Mucosa of descending colon (tissue), 3 donors: Measurements from ENCODE around the gene ZSCAN21. TPM values are rescaled to one million over a fixed set of nuclear protein-coding genes. Genes with fewer than 3 reads are reported as not detected.
A peak's percentile ranks its signal among the peaks of the same experiment; 100 is the strongest.

Experiments used
- ATAC-seq: fragments of 200-7000 bp; cut with Tn5 transposase; one replicate; pipeline ENCODE4 v1.9.1; 2020; ENCODE audit warnings: mild to moderate bottlenecking, moderate library complexity
- DNase-seq, 3 donors: peaks; one replicate each; pipeline ENCODE4 v3.0.0-alpha.2; 2020
- H3K36me3 ChIP-seq: fragments of 200-600 bp; one replicate; pipeline ENCODE4 v1.8.0; 2021; ENCODE audit warnings: low read depth, mild to moderate bottlenecking
- H3K4me1 ChIP-seq: fragments of 200-600 bp; one replicate; pipeline ENCODE4 v1.8.0; 2021; ENCODE audit warnings: low read depth, mild to moderate bottlenecking
- H3K4me3 ChIP-seq: fragments of 200-600 bp; one replicate; pipeline ENCODE4 v1.8.0; 2021; ENCODE audit warnings: mild to moderate bottlenecking
- H3K9me3 ChIP-seq: fragments of 200-600 bp; one replicate; pipeline ENCODE4 v1.8.0; 2021; ENCODE audit warnings: mild to moderate bottlenecking
- CTCF ChIP-seq: fragments of 200-600 bp; IDR thresholded peaks from one replicate; pipeline ENCODE4 v1.8.0; 2022; ENCODE audit warnings: antibody characterized with exemption, mild to moderate bottlenecking
- intact Hi-C, 2 donors: fragments of 100-400 bp; cut with DNase I in 1 of 2; cut with micrococcal nuclease in 1 of 2; formaldehyde crosslinking; loops; one replicate each; pipeline versions ENCODE4 v1.11.0 to v1.11.1; 2022; cut with DNase I, micrococcal nuclease
- total RNA-seq, 3 donors: library from RNA; stranded (reverse); fragmentation: NEBNext Ultra II Directional in 2 of 3; extraction: Animal tissue kit (Norgen Biotek cat#: 25700) in 2 of 3; gene quantifications; one replicate each; pipeline versions ENCODE4 v1.2.1 to v1.2.4, GENCODE V29; 2021 to 2023
- donor health status: DM: no; HTN: no; CAD: no; lungs with moderate emphysema.
- donor health status: DM: no; HTN: no; CAD: no.
- donor health status: DM: no; HTN: yes; CAD: no.

Gene ZSCAN21
- total RNA-seq, 3 donors from 2014 or later: 6.9 to 13.9 (median 7.7) TPM

- intact Hi-C loops: loop anchor here (5.0 to 10.0 kb wide), 2 partner anchors 57 to 59 kb away; no protein-coding TSS in a partner anchor
- Histone ChIP-seq H3K4me3 (no peak overlapping the region), H3K9me3 (no peaks in the 10 kb centered on the region), H3K36me3 (no peaks in the 10 kb centered on the region), H3K4me1 (peaks cover 17% of the 10 kb centered on the region)
- ATAC-seq (no peak), DNase-seq (no peak)
- TF ChIP-seq CTCF: no peak
These were observed 2.0 kb downstream of the ZSCAN21 start for GRCh38 chr7:100051611-100052010.

GRCh38 chr7:100053215-100053614 lies 3.6 kb downstream of the ZSCAN21 start:
- H3K36me3 ChIP-seq: no peaks in the 10 kb centered on the region
- H3K4me3 ChIP-seq: no peak overlapping the region
- no peaks in the 10 kb centered on the region for H3K9me3 ChIP-seq
- DNase-seq: peak in 1 of 3 donors; percentile 64
- intact Hi-C loops: loop anchor here (5.0 to 10.0 kb wide), 2 partner anchors 58 to 61 kb away; no protein-coding TSS in a partner anchor
- peaks cover 17% of the 10 kb centered on the region for H3K4me1 ChIP-seq
- peak; percentile 78 for ATAC-seq
- TF ChIP-seq CTCF: no peak

GRCh38 chr7:100057006-100057405 lies 7.4 kb downstream of the ZSCAN21 start:
- Histone ChIP-seq H3K4me3 (no peak overlapping the region), H3K36me3 (no peaks in the 10 kb centered on the region), H3K9me3 (no peaks in the 10 kb centered on the region), H3K4me1 (peaks cover 5% of the 10 kb centered on the region)
- intact Hi-C loops: loop anchor here in 1 of 2 donors (10.0 kb wide), 1 partner anchor 62 kb away; no protein-coding TSS in a partner anchor
- DNase-seq (no peak), ATAC-seq (no peak)
- no peak for TF ChIP-seq CTCF

GRCh38 chr7:100059251-100059739 lies 9.7 kb downstream of the ZSCAN21 start:
- H3K4me3 ChIP-seq: no peak overlapping the region
- ATAC-seq: no peak
- no peaks in the 10 kb centered on the region for H3K36me3 ChIP-seq
- intact Hi-C loops: loop anchor here in 1 of 2 donors (10.0 kb wide), 1 partner anchor 64 kb away; no protein-coding TSS in a partner anchor
- TF ChIP-seq CTCF: no peak
- no peaks in the 10 kb centered on the region for H3K4me1 ChIP-seq
- no peak for DNase-seq
- H3K9me3 ChIP-seq: no peaks in the 10 kb centered on the region

GRCh38 chr7:100061518-100062193 lies 12.1 kb downstream of the ZSCAN21 start:
- TF ChIP-seq CTCF: no peak
- intact Hi-C loops: no loop called here
- ATAC-seq (no peak), DNase-seq (no peak)
- Histone ChIP-seq H3K36me3 (no peaks in the 10 kb centered on the region), H3K4me1 (no peaks in the 10 kb centered on the region), H3K4me3 (no peak overlapping the region), H3K9me3 (no peaks in the 10 kb centered on the region)
